Epithelial cell of prostate (primary cell): ENCODE measurements around the gene CHORDC1.
A peak's percentile ranks its signal among the peaks of the same experiment; 100 is the strongest.
"Not testable (repeated sequence)": the region's sequence is repeated elsewhere in the genome, so short reads cannot be mapped to it uniquely, and the experiment has no call there.

Experiments
- DNase-seq: peaks from one replicate; pipeline ENCODE4 v3.0.0-alpha.2; 2011; ENCODE audit warnings: low read depth, low spot score
- H3K27ac ChIP-seq: fragments of 450-650 bp; 2 replicates; pipeline ENCODE4 v1.5.1; 2017; ENCODE audit warnings: mild to moderate bottlenecking

CHORDC1 gene

GRCh38 chr11:90222459-90223247 is at the start of gene CHORDC1:
CHORDC1 (minus strand) TSS chr11:90223049; CDS start chr11:90222954, 95 bp downstream.
- H3K27ac ChIP-seq: peak within 1 kb of the TSS; percentile 60
- no peak for DNase-seq

DNA sequence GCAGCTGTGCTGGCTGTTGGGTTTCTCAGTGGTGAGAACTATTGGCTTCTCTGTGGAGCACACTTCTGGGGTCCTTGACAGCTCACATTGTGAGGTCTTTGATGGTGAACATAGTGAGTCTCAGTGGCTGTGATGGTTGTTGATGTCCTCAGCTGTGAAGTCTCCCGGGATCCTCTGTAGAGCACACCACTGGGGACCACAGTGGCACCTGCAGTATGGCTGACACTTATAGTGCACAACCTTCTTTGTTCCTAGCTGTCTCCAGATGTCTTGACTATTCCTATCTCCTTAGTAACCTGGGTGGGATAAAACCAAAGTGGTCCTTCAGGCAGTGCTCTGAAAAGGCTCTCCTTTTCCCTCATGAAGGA is 34.3 kb upstream of the CHORDC1 start:
- H3K27ac ChIP-seq: no peak overlapping the region
- no peak for DNase-seq

- H3K27ac ChIP-seq: no peak overlapping the region
Measured at GRCh38 chr11:90256404-90257157, 33.7 kb upstream of the CHORDC1 start.

DNA sequence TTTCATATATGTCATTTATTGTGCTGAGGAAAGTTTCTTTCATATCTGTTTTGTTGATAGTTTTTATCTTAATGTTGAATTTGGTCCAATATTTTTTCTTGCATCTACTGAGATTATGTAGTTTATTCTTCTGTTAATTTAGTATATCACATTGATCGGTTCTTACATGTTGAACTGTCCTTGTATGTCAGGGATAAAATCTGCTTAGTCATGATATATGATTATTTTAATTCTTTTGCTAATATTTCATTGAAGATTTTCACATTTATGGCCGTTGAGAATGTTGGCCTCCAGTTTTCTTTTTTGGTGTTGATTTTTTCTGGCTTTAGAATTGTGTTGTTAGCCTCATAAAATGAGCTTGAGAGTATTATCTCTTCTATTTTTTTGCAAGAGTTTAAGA is 31.2 kb upstream of the CHORDC1 start:
- no peak for DNase-seq
- H3K27ac ChIP-seq: no peak overlapping the region

More at GRCh38 chr11:90256404-90257157, 33.7 kb upstream of the CHORDC1 start:
- no peak for DNase-seq

DNA sequence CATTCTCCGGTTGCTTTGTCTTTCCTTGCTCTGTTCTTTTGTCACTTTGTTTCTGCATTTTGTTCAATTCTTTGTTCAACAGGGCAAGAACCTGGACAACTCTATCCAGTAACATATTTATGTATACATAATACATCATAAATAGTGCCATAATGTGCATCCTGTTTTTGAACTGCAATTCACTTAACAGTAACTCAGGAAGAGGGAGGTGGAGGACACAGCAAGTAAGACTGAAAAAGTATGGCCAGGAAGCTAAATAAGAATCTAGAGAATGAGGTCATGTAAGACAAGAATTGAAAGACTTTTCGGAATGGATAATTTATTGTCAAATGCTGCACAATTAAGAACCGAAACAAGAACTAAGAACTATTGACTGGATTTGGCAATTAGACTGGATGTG is 29.2 kb upstream of the CHORDC1 start:
- H3K27ac ChIP-seq: no peak overlapping the region
- no peak for DNase-seq

- no peak for DNase-seq
Measured at GRCh38 chr11:90251599-90251998, 28.8 kb upstream of the CHORDC1 start.

GRCh38 chr11:90250970-90251369 is 28.1 kb upstream of the CHORDC1 start:
- no peak overlapping the region for H3K27ac ChIP-seq
- no peak for DNase-seq

More at GRCh38 chr11:90251599-90251998, 28.8 kb upstream of the CHORDC1 start:
- H3K27ac ChIP-seq: no peak overlapping the region

- H3K27ac ChIP-seq: no peak overlapping the region
- no peak for DNase-seq
Measured at GRCh38 chr11:90246468-90246867, 23.6 kb upstream of the CHORDC1 start.

DNA sequence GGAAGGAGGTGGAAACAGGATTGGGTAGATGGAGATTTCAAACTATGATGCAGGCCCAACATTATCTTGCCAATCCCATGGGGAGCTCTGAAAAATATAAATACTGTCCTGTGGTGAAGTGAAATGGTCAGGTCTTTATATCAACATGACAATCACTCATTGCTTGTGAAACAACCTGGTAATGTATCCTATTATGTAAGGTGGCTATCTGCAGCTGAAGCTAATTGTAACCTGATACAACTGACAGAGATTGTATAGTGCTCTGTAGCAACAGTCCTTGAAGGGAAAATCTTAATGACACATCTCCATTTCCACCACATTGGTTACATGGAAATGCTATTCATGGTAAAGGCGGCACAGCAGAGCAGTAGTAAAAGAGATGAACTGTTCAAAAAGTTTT is 20.7 kb upstream of the CHORDC1 start:
- no peak overlapping the region for H3K27ac ChIP-seq
- no peak for DNase-seq

DNA sequence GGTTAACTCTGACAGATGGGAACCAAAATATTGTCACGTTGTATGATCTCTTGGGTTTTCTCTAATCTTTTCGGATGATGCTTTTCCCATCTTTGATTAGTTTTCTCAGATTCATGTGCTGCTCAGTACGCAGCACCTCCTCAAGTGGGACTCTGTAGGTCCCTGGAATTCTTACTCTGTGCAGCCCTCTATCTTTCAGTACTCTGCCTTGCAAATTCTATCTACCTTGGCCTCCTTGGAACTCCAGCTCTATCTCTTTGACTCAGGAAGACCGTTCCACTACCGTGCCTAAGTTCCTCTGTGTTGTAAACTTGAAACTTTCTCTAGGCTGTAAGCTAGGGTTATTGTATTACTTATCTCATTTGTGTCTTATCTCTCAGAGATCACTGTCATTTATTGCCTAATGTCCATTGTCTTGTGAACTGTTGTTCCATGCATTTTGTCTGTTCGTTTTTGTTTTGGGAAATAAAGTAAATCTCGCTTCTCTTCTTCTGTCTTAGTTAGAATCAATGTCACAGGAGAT is 20.1 kb upstream of the CHORDC1 start:
- no peak overlapping the region for H3K27ac ChIP-seq
- no peak for DNase-seq

DNA sequence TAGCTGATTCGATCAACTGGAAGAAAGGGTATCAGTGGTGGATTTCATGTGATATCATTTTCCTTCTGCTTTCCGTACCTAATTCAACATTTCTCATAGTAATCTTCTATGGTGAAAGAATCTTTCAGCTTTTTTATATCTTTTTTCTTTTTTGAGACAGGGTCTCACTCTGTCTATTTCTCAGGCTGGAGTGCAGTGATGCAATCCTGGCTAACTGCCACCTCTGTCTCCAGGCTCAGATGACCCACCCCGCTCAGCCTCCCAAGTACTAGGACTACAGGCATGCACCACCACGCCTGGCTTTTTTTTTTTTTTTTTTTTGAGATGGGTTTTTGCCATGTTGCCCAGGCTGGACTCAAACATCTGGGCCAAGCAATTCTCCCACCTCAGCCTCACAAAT is 18.6 kb upstream of the CHORDC1 start:
- DNase-seq: no peak
- H3K27ac ChIP-seq: no peak overlapping the region

- H3K27ac ChIP-seq, DNase-seq: not testable (repeated sequence)
Measured at GRCh38 chr11:90239967-90240636, 17.3 kb upstream of the CHORDC1 start.

GRCh38 chr11:90237004-90237403 is 14.2 kb upstream of the CHORDC1 start:
- no peak overlapping the region for H3K27ac ChIP-seq
- no peak for DNase-seq

- DNase-seq: no peak
- no peak overlapping the region for H3K27ac ChIP-seq
Measured at GRCh38 chr11:90235526-90235925, 12.7 kb upstream of the CHORDC1 start.

DNA sequence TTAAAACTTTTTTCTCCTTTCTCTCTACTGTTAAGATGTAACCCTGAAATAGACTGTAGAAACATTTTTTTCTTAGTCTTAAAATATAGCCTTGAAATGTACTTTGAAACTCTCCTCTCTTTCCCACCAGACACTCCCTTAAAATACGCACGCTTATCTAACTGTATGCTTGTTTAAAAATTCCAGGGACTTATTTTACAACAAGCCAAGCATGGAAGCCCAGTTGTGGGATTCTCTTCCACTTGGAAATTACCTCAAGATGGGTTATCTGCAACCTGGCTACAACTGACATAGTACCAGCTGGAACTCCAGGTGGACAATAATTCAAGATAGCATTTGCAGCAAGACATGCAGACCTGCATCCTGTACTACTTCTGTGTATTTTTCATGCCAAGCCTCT is 12.1 kb upstream of the CHORDC1 start:
- no peak for DNase-seq
- H3K27ac ChIP-seq: no peak overlapping the region

DNA sequence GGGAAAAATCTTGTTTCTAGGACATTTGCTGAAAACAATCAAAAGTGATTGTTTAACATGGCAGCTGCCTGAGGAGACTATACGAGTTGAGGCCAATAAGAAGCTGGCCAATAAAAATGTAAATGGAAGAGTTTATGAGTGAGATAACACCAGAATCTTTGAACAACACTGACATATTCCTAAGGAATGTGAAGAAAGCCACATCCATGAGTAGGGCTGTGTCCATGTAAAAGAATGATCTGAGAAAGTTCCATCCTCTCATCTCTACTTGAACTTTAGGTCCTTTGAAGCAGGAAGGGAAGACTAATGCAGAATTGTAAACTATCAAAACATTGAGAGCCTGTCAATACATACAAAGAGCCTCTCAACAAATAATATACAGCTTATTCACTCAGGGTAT is 6.9 kb upstream of the CHORDC1 start:
- DNase-seq: no peak
- H3K27ac ChIP-seq: no peak overlapping the region

- DNase-seq: no peak
- H3K27ac ChIP-seq: no peak overlapping the region
Measured at GRCh38 chr11:90228056-90228455, 5.2 kb upstream of the CHORDC1 start.

- DNase-seq: no peak
- H3K27ac ChIP-seq: peak overlapping the region; percentile 60
Measured at GRCh38 chr11:90223248-90223585, 368 bp upstream of the CHORDC1 start.

DNA sequence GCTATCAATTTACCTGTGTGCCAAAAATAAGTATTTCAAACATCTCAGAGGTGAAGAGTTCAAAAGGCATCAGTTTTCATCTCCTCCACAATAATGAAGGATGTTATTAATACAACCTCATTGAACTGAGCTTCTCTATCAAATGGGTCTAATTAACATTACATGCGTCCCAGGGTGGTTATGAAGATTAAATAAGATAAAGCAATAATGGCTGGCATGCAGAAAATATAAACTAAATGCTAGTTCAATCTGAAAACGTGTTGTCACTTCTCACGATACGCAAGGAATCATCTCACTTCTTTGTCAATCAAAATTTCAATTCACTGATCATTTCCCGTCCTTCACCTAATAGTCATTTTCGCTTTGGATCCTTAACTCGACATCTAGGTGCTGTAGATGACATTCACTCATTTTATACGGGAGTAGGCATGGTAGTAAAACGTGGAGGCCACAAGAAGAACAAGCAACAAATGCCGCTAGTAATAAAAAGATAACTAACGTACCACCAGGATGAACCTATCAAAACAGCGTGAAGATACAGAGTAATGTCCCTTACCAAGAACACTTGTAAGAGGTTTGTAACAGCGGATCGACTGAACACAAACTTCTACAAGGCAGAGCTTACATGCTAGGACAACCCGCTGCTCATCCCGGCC is 918 bp downstream of the CHORDC1 start:
- peak overlapping the region; percentile 60 for H3K27ac ChIP-seq
- no peak for DNase-seq

- H3K27ac ChIP-seq: no peak overlapping the region
- DNase-seq: no peak
Measured at GRCh38 chr11:90220391-90220790, 2.5 kb downstream of the CHORDC1 start.
